HepG2 (cell line): Measurements from ENCODE around the gene TBC1D4. TPM values are rescaled to one million over a fixed set of nuclear protein-coding genes. Genes with fewer than 3 reads are reported as not detected.
A peak's percentile ranks its signal among the peaks of the same experiment; 100 is the strongest.

ENCODE experiments used
- ATAC-seq: fragments of 200-7000 bp; cut with Tn5 transposase; 3 replicates; pipeline ENCODE4 v1.9.1; 2020; ENCODE audit warnings: mild to moderate bottlenecking, moderate library complexity
- BruUV-seq: library from RNA; stranded (reverse); fragments of 400-500 nt; replicated peaks from 2 replicates; lab custom pipeline; 2021; lab: Mats Ljungman, UMichigan
- CTCF ChIA-PET: fragments of 300-600 bp; formaldehyde crosslinking; extraction: SDS; loops from one replicate; lab custom pipeline; 2021; ENCODE audit warnings: low total read pairs, inconsistent platforms, low intra/inter-chr PET ratio; lab: Yijun Ruan, JAX
- POLR2A ChIA-PET: fragments of 350-600 bp; sonication (Branson Sonifier 250); formaldehyde crosslinking; loops from one replicate; lab custom pipeline; 2020; ENCODE audit warnings: antibody characterized with exemption, inconsistent platforms; lab: Yijun Ruan, JAX
- DNase-seq: peaks from one replicate; pipeline ENCODE4 v3.0.0-alpha.2; 2015; ENCODE audit warnings: low spot score
- FAIRE-seq: peaks from 3 replicates; lab custom pipeline; 2011; peaks lifted over from hg19 to GRCh38; lab: Jason Lieb, UNC
- H2AFZ ChIP-seq: one replicate; pipeline ENCODE4 v1.6.1; 2011; ENCODE audit warnings: low read length, inconsistent platforms
- H3K27ac ChIP-seq: fragments of 300-600 bp; 3 replicates; pipeline ENCODE4 v1.8.0; 2011; ENCODE audit warnings: mixed run types, mild to moderate bottlenecking, mixed read lengths, low read length, inconsistent platforms; ENCODE audit not compliant: insufficient read depth; ENCODE audit errors: extremely low read length
- H3K27me3 ChIP-seq, 2 experiments: fragments of 200-600 bp in 1 of 2; 2 replicates in 1 of 2; 3 replicates in 1 of 2; pipeline versions ENCODE4 v1.6.0 to v1.8.0; 2011; ENCODE audit warnings: low read length in 2 of 2, mild to moderate bottlenecking in 2 of 2, moderate library complexity in 2 of 2, inconsistent platforms in 1 of 2; ENCODE audit not compliant: insufficient read depth in 2 of 2, control insufficient read depth in 1 of 2
- H3K36me3 ChIP-seq, 2 experiments: fragments of 200-600 bp in 1 of 2; replicated peaks in 1 of 2; 2 replicates in 1 of 2; 3 replicates in 1 of 2; pipeline versions ENCODE4 v1.5.1 to v1.8.0; 2011; ENCODE audit warnings: low read length in 2 of 2, inconsistent platforms in 1 of 2; ENCODE audit not compliant: insufficient read depth in 2 of 2, control insufficient read depth in 1 of 2
- H3K4me1 ChIP-seq: 2 replicates; pipeline ENCODE4 v1.5.1; 2012; ENCODE audit warnings: low read length, inconsistent platforms; ENCODE audit not compliant: insufficient read depth
- H3K4me2 ChIP-seq: 2 replicates; pipeline ENCODE4 v1.6.0; 2011; ENCODE audit warnings: low read depth, low read length, inconsistent platforms
- H3K4me3 ChIP-seq, 3 experiments: fragments of 200-600 bp in 1 of 3; sonication (generic), shearing (Covaris generic) in 1 of 3; replicated peaks in 1 of 3; 2 replicates each; pipeline ENCODE4 v1.5.1; 2011 to 2016; ENCODE audit warnings: low read length in 3 of 3, inconsistent platforms in 2 of 3, low read depth in 2 of 3, mild to moderate bottlenecking in 2 of 3, control low read depth in 1 of 3, mixed read lengths in 1 of 3; ENCODE audit not compliant: insufficient read depth in 1 of 3
- H3K79me2 ChIP-seq: one replicate; pipeline ENCODE4 v1.6.1; 2011; ENCODE audit warnings: low read length, inconsistent platforms; ENCODE audit not compliant: insufficient read depth
- H3K9ac ChIP-seq: 2 replicates; pipeline ENCODE4 v1.6.0; 2011; ENCODE audit warnings: mild to moderate bottlenecking, low read depth, low read length, inconsistent platforms; ENCODE audit not compliant: insufficient read depth
- H3K9me3 ChIP-seq: 2 replicates; pipeline ENCODE4 v1.5.1; 2012; ENCODE audit warnings: mild to moderate bottlenecking, low read length
- H4K20me1 ChIP-seq: 2 replicates; pipeline ENCODE4 v1.6.0; 2011; ENCODE audit warnings: inconsistent platforms, mild to moderate bottlenecking, low read length, moderate library complexity; ENCODE audit not compliant: insufficient read depth
- FOXO4 ChIP-seq: sonication (generic); formaldehyde crosslinking; conservative IDR thresholded peaks from 2 replicates; pipeline ENCODE4 v1.8.1; 2023; ENCODE audit warnings: missing genetic modification reagents
- SAP130 ChIP-seq: IDR thresholded peaks from 2 replicates; pipeline ENCODE4 v1.6.1; 2016; ENCODE audit warnings: low read depth
- TFDP2 ChIP-seq: sonication (generic); formaldehyde crosslinking; IDR thresholded peaks from 2 replicates; pipeline ENCODE4 v1.4.0; 2020; ENCODE audit warnings: missing genetic modification reagents
- ZBTB39 ChIP-seq: sonication (generic); formaldehyde crosslinking; IDR thresholded peaks from 2 replicates; pipeline ENCODE4 v1.5.0; 2020; ENCODE audit warnings: missing genetic modification reagents
- ZNF691 ChIP-seq: sonication (generic); formaldehyde crosslinking; IDR thresholded peaks from 2 replicates; pipeline ENCODE4 v1.4.0; 2020; ENCODE audit warnings: missing genetic modification reagents, low read depth, mild to moderate bottlenecking, borderline replicate concordance
- ZNF773 ChIP-seq: sonication (generic); formaldehyde crosslinking; IDR thresholded peaks from 2 replicates; pipeline ENCODE4 v1.4.0; 2020; ENCODE audit warnings: missing genetic modification reagents, borderline replicate concordance
- WGBS: methylation state at CpG from one replicate; pipeline ENCODE4 v1.1.6; 2017; ENCODE audit warnings: low lambda C conversion rate; 5-methylcytosine and 5-hydroxymethylcytosine counted together
- in situ Hi-C: cut with HindIII; loops from 2 replicates; pipeline ENCODE4 v1.10.0; 2017; ENCODE audit warnings: low pct_unique_long_range_greater_than_20kb; ENCODE audit not compliant: extremely low pct_ligation_motif_present
- intact Hi-C: fragments of 100-400 bp; cut with micrococcal nuclease; formaldehyde crosslinking; loops from one replicate; pipeline ENCODE4 v1.10.0; 2022; ENCODE audit not compliant: unreplicated experiment
- polyA plus RNA-seq, 8 experiments: library from polyadenylated mRNA; depleted of rRNA in 3 of 8; stranded (reverse) in 7 of 8; unstranded in 1 of 8; fragments of >200 nt; fragmentation: Illumina TruSeq in 4 of 8; extraction: Trizol in 4 of 8; gene quantifications; 2 replicates each; pipeline versions ENCODE4 v1.2.1 to v1.2.3, GENCODE V29; 2011 to 2016; ENCODE audit warnings: low read depth in 4 of 8, missing spikeins in 1 of 8, mixed read lengths in 1 of 8; ENCODE audit not compliant: insufficient read depth in 1 of 8
- total RNA-seq, 5 experiments: library from RNA; depleted of rRNA; stranded (reverse); fragments of >200 nt; fragmentation: Illumina TruSeq; extraction: Trizol; gene quantifications; 2 replicates each; pipeline ENCODE4 v1.2.3, GENCODE V29; 2016; ENCODE audit warnings: low read depth in 1 of 5

Gene TBC1D4
- total and polyA plus RNA-seq, 2 of the 13 experiments (the other 11 are each of a cell fraction or from before 2014, with no cell fraction given), result 35.9 to 64.4 TPM

GRCh38 chr13:75481176-75482069, 546 bp downstream of the TBC1D4 start (continued):
- 0 out of 2 replicates have a peak, but pooled peaks have one; percentile 17 for TF ChIP-seq ZBTB39 (CRISPR knock-in tag)
- no peak for TF ChIP-seq ZNF773 (CRISPR knock-in tag)
- TF ChIP-seq FOXO4 (CRISPR knock-in tag), result 0 out of 2 replicates have a peak, but pooled peaks have one; percentile 44

GRCh38 chr13:75480671-75481175, 1.2 kb downstream of the TBC1D4 start:
- POLR2A ChIA-PET, result interaction anchor here (1.2 to 5.1 kb wide), 3 partner anchors 21 to 110 kb away, joined by 3 to 52 read pairs (median 6); no protein-coding TSS in a partner anchor
- peak; percentile 53 for DNase-seq
- H3K4me2 ChIP-seq, result peak overlapping the region; percentile 99
- H3K9ac ChIP-seq, result peak overlapping the region; percentile 84
- H4K20me1 ChIP-seq, result peaks cover 26% of the 10 kb centered on the region
- H3K4me3 ChIP-seq, result peak overlapping the region; percentile 92 to 94 (median 93)
- H2AFZ ChIP-seq, result no peak overlapping the region
- no peak for FAIRE-seq
- in situ Hi-C loops, result loop anchor here (5.0 kb wide), 1 partner anchor 108 kb away; no protein-coding TSS in a partner anchor
- ATAC-seq, result peak; percentile 20
- H3K27me3 ChIP-seq, result no peaks in the 10 kb centered on the region; a peak in 2 of 5 replicates
- peaks cover 58% of the 10 kb centered on the region for H3K79me2 ChIP-seq
- WGBS, result 0% methylated on average over 16 of the region's 48 CpGs
- intact Hi-C loops, result loop anchor here (5.0 kb wide), 1 partner anchor 78 kb away; no protein-coding TSS in a partner anchor
- H3K27ac ChIP-seq, result peak overlapping the region; percentile 91
- CTCF ChIA-PET, result no interaction called here
- H3K4me1 ChIP-seq, result peaks cover 50% of the 10 kb centered on the region
- no peaks in the 10 kb centered on the region for H3K9me3 ChIP-seq
- no TSS peak for BruUV-seq
- H3K36me3 ChIP-seq, result no peaks in the 10 kb centered on the region
- peak; percentile 28; the same call in 1 of the 2 replicates for TF ChIP-seq TFDP2
- TF ChIP-seq SAP130 (CRISPR knock-in tag), result peak; percentile 31; the same call in 1 of the 2 replicates
- no peak; the same call in 1 of the 2 replicates for TF ChIP-seq ZNF691
